ENCODE data around the gene DLX3. TPM values are rescaled to one million over a fixed set of nuclear protein-coding genes. Genes with fewer than 3 reads are reported as not detected.

Gene DLX3
- polyA plus RNA-seq, 3 donors = not detected

DNA sequence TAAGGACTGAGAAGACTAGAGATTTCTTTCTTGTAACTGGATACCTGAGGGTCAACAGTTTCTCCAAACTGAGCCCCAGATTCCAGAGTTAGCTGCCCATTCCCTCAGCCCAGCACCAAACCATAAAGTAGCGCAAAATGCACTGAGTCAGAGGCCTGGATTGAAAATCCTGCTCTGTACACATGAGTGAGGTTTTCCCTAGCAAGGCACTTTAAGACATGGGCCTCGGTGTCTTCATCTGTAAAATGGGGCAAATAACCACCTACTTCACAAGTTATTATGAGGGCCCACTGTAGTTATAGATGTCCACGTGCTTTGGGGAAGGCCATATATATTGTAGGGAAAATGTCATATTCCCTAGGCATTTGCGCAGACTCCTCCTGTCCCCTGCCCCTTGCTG lies 36.3 kb downstream of the DLX3 start:
- no peak overlapping the region for H3K27ac Mint-ChIP-seq
- H3K4me3 Mint-ChIP-seq = no peak overlapping the region
- peaks cover 51 to 84% (median 63%) of the 10 kb centered on the region in 3 donors for H3K27me3 Mint-ChIP-seq (ENCODE audit: low read depth in 3 of 3)

DNA sequence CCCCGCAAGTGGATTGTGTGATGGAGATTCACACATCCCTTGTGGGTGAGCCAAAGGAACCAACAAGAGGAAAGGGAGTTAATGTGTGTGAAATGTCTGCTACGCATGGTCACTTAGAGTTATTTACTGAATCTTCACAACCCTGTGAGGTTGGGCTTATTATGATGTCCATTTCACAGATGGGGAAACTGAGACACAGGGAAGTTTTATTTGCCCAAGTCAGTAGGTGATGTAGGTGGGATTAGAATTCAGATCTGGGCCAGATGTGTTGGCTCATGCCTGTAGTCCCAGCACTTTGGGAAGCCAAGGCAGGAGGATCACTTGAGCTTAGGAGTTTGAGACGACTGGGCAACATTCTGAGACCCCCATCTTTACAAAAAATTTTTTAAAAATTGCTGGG lies 37.7 kb downstream of the DLX3 start:
- 100% methylated on average over 1 of the region's 3 CpGs for WGBS (ENCODE audit: insufficient coverage)
- Histone ChIP-seq H3K4me2 (replicated peaks; ENCODE audit: extremely low read depth, low read length, poor library complexity, severe bottlenecking) (no peak overlapping the region), H3K4me1 (ENCODE audit: control insufficient read depth in 1 of 2, insufficient read depth in 2 of 2, low read length in 2 of 2) (peaks cover under 1 to 4% of the 10 kb centered on the region in 2 donors), H3K9me3 (replicated peaks in 1 of 2; ENCODE audit: control insufficient read depth in 1 of 2, insufficient read depth in 1 of 2, low read length in 2 of 2) (no peaks in the 10 kb centered on the region), H3K79me2 (ENCODE audit: insufficient read depth, low read length) (no peaks in the 10 kb centered on the region), H3K27ac (ENCODE audit: low read depth in 1 of 2, low read length in 2 of 2) (no peak overlapping the region), H3K27me3 (ENCODE audit: control insufficient read depth in 2 of 2, insufficient read depth in 2 of 2, low read length in 2 of 2) (peaks cover 7 to 58% of the 10 kb centered on the region in 2 donors), H3K4me3 (replicated peaks in 1 of 3; ENCODE audit: low read depth in 2 of 3, low read length in 3 of 3) (no peak overlapping the region), H4K20me1 (ENCODE audit: insufficient read depth, low read length) (no peaks in the 10 kb centered on the region), H2AFZ (ENCODE audit: insufficient read depth, low read depth, low read length, poor library complexity, severe bottlenecking) (no peak overlapping the region), H3K36me3 (replicated peaks in 1 of 2; ENCODE audit: control insufficient read depth in 1 of 2, insufficient read depth in 2 of 2, low read length in 2 of 2) (no peaks in the 10 kb centered on the region), H3K9ac (ENCODE audit: insufficient read depth, low read length, poor library complexity, severe bottlenecking) (no peak overlapping the region)
- H3K4me3 Mint-ChIP-seq = peak overlapping the region in 1 of 2 donors; percentile 46
- no peak for DNase-seq
- peaks cover 14% of the 10 kb centered on the region for H3K4me1 Mint-ChIP-seq
- intact Hi-C loops (cut with micrococcal nuclease) = loop anchor here in 1 of 2 donors (5.0 kb wide), 1 partner anchor 75 kb away; no protein-coding TSS in a partner anchor
- H3K27me3 Mint-ChIP-seq (ENCODE audit: low read depth in 3 of 3) = peaks cover 43 to 82% (median 59%) of the 10 kb centered on the region in 3 donors
- no peak for TF ChIP-seq CTCF (IDR thresholded peaks at IDR 0.05)
- peaks cover 0 to 12% (median 0%) of the 10 kb centered on the region in 7 donors for H3K9me3 Mint-ChIP-seq
- H3K27ac Mint-ChIP-seq = peak overlapping the region in 1 of 7 donors; percentile 50
- H3K36me3 Mint-ChIP-seq = peaks cover 0 to under 1% of the 10 kb centered on the region in 2 donors

More for the DNA sequence above, 36.3 kb downstream of the DLX3 start:
- Histone ChIP-seq H3K4me3 (replicated peaks in 1 of 3; ENCODE audit: low read depth in 2 of 3, low read length in 3 of 3) (no peak overlapping the region), H3K9me3 (replicated peaks in 1 of 2; ENCODE audit: control insufficient read depth in 1 of 2, insufficient read depth in 1 of 2, low read length in 2 of 2) (peaks cover 0 to 9% of the 10 kb centered on the region in 2 donors), H3K4me1 (ENCODE audit: control insufficient read depth in 1 of 2, insufficient read depth in 2 of 2, low read length in 2 of 2) (peaks cover 10 to 16% of the 10 kb centered on the region in 2 donors), H3K79me2 (ENCODE audit: insufficient read depth, low read length) (no peaks in the 10 kb centered on the region), H4K20me1 (ENCODE audit: insufficient read depth, low read length) (no peaks in the 10 kb centered on the region), H3K9ac (ENCODE audit: insufficient read depth, low read length, poor library complexity, severe bottlenecking) (no peak overlapping the region), H3K27ac (ENCODE audit: low read depth in 1 of 2, low read length in 2 of 2) (no peak overlapping the region), H3K4me2 (replicated peaks; ENCODE audit: extremely low read depth, low read length, poor library complexity, severe bottlenecking) (no peak overlapping the region), H3K36me3 (replicated peaks in 1 of 2; ENCODE audit: control insufficient read depth in 1 of 2, insufficient read depth in 2 of 2, low read length in 2 of 2) (no peaks in the 10 kb centered on the region), H3K27me3 (ENCODE audit: control insufficient read depth in 2 of 2, insufficient read depth in 2 of 2, low read length in 2 of 2) (peaks cover 16 to 63% of the 10 kb centered on the region in 2 donors), H2AFZ (ENCODE audit: insufficient read depth, low read depth, low read length, poor library complexity, severe bottlenecking) (no peak overlapping the region)
- Mint-ChIP-seq H3K9me3 (peaks cover 0 to 19% (median 7%) of the 10 kb centered on the region in 7 donors), H3K36me3 (peaks cover 6 to 10% of the 10 kb centered on the region in 2 donors), H3K4me1 (peaks cover 19% of the 10 kb centered on the region)
- intact Hi-C loops (cut with micrococcal nuclease) = loop anchor here in 1 of 2 donors (5.0 kb wide), 1 partner anchor 76 kb away; no protein-coding TSS in a partner anchor
- 100% methylated on average over 1 of the region's 4 CpGs for WGBS (ENCODE audit: insufficient coverage)
- TF ChIP-seq CTCF (IDR thresholded peaks at IDR 0.05) = no peak
- DNase-seq = no peak
